Kidney epithelial cell (primary cell): ENCODE measurements around the gene GOLGA6L2. TPM values are rescaled to one million over a fixed set of nuclear protein-coding genes. Genes with fewer than 3 reads are reported as not detected.

Experiments used
- DNase-seq: peaks from one replicate; pipeline ENCODE4 v3.0.0-alpha.2; 2010; ENCODE audit warnings: low read depth
- H3K27me3 ChIP-seq: 2 replicates; pipeline ENCODE4 v1.6.0; 2011; ENCODE audit warnings: low read length; ENCODE audit not compliant: control insufficient read depth, insufficient read depth
- H3K36me3 ChIP-seq: 2 replicates; pipeline ENCODE4 v1.5.1; 2011; ENCODE audit warnings: low read length; ENCODE audit not compliant: control insufficient read depth, insufficient read depth
- H3K4me3 ChIP-seq: 2 replicates; pipeline ENCODE4 v1.5.1; 2011; ENCODE audit warnings: low read depth, mild to moderate bottlenecking, control low read depth, low read length
- total RNA-seq: library from RNA; depleted of rRNA; stranded (reverse); fragments of >200 nt; gene quantifications from 2 replicates; pipeline ENCODE4 v1.2.3, GENCODE V29; 2015
- TF ChIP-seq, protein P1 (sequence below): IDR thresholded peaks from 2 replicates; pipeline ENCODE4 v1.5.1; 2011; ENCODE audit warnings: mild to moderate bottlenecking, moderate library complexity, low read length, control low read depth, inconsistent platforms; ENCODE audit not compliant: insufficient read depth, poor library complexity, severe bottlenecking

GOLGA6L2 gene, protein sequence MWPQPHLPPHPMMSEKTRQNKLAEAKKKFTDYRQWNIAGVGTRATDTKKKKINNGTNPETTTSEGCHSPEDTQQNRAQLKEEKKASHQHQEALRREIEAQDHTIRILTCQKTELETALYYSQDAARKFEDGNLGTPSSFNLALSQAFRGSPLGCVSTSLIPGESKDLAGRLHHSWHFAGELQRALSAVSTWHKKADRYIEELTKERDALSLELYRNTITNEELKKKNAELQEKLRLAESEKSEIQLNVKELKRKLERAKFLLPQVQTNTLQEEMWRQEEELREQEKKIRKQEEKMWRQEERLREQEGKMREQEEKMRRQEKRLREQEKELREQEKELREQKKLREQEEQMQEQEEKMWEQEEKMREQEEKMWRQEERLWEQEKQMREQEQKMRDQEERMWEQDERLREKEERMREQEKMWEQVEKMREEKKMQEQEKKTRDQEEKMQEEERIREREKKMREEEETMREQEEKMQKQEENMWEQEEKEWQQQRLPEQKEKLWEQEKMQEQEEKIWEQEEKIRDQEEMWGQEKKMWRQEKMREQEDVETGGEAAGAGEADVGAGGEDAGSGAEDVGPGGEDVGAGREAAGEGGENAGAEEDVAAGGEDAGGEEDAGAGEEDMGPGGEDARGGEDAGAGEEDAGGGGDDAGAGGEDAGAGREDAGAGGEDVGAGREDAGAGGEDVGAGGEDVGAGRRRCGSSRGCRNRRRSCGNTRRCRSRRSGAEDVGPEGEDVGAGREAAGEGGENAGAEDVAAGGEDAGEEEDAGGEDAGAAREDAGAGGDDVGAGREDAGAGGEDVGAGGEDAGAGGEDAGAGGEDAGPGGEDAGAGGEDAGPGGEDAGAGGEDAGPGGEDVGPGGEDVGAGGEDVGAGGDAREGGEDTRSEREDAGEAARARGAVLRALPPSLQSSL
- total RNA-seq = not detected in 2 replicates

DNA sequence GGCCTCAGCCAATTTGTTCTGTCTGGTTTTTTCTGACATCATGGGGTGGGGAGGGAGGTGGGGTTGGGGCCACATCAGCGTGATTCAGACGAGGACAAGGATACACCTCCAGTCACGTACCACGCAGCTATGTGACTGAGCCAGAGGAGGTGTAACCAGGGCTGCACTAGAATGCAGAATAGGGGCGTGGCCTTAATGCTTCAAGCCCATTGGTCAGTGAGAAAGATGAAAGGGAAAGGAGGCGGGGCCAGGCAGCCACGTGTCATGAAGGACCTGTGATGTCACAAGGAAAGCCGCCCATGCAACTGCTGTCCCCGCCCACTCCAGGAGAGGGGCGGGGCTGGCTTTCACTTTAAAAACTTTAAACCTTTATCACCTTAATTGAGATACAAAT, at the start of gene GOLGA6L2:
Gene GOLGA6L2, minus strand, starts transcription at position 137 of the 394 bp plus-strand sequence. Its CDS starts 62 bp downstream, at position 75.
- no peak for DNase-seq
- TF ChIP-seq, protein P1, sequence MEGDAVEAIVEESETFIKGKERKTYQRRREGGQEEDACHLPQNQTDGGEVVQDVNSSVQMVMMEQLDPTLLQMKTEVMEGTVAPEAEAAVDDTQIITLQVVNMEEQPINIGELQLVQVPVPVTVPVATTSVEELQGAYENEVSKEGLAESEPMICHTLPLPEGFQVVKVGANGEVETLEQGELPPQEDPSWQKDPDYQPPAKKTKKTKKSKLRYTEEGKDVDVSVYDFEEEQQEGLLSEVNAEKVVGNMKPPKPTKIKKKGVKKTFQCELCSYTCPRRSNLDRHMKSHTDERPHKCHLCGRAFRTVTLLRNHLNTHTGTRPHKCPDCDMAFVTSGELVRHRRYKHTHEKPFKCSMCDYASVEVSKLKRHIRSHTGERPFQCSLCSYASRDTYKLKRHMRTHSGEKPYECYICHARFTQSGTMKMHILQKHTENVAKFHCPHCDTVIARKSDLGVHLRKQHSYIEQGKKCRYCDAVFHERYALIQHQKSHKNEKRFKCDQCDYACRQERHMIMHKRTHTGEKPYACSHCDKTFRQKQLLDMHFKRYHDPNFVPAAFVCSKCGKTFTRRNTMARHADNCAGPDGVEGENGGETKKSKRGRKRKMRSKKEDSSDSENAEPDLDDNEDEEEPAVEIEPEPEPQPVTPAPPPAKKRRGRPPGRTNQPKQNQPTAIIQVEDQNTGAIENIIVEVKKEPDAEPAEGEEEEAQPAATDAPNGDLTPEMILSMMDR = no peak
- no peaks in the 10 kb centered on the region for H3K27me3 ChIP-seq
- no peak within 1 kb of the TSS for H3K4me3 ChIP-seq
- no peaks in the 10 kb centered on the region for H3K36me3 ChIP-seq

DNA sequence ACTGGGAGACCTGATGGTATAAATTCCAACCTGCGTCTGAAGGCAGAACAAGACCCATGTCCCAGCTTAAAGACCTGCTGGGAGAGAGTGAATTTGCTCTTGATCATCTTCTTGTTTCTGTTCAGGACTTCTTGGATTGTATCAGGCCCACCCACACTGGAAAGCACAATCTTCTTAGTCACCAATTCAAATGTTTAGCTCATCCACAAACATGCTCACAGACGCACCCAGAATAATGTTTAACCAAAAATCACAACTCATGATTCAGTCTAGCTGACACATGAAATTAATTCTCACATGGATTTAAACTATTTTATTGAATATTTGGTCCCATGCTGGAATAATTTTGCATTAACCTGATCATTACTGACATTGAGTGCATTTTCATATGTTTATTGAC, 37.8 kb upstream of the GOLGA6L2 start:
- TF ChIP-seq, protein P1 = no peak
- H3K27me3 ChIP-seq = no peaks in the 10 kb centered on the region
- DNase-seq = no peak
- no peak overlapping the region for H3K4me3 ChIP-seq
- H3K36me3 ChIP-seq = no peaks in the 10 kb centered on the region

DNA sequence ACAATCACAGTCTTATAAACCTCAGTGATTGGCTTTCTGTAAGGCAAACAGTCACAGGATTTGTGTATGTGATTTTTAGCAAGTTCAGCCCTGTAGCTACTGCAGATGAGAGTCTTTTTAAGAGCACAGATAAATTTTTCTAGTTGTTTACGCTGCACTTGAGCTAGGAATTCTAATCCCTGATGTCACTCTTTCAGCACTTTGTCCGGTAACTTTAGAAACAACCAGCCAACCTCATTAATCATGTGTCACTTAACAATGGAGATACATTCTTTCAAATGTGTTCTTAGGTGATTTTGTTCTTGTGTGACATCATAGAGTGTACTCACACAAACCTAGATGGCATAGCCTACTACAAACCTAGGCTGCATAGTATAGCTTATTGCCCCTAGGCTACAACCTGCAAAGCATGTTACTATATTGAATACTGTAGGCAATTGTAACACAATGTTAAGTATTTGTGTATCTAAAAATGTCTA, 36.8 kb upstream of the GOLGA6L2 start:
- no peak for DNase-seq

DNA sequence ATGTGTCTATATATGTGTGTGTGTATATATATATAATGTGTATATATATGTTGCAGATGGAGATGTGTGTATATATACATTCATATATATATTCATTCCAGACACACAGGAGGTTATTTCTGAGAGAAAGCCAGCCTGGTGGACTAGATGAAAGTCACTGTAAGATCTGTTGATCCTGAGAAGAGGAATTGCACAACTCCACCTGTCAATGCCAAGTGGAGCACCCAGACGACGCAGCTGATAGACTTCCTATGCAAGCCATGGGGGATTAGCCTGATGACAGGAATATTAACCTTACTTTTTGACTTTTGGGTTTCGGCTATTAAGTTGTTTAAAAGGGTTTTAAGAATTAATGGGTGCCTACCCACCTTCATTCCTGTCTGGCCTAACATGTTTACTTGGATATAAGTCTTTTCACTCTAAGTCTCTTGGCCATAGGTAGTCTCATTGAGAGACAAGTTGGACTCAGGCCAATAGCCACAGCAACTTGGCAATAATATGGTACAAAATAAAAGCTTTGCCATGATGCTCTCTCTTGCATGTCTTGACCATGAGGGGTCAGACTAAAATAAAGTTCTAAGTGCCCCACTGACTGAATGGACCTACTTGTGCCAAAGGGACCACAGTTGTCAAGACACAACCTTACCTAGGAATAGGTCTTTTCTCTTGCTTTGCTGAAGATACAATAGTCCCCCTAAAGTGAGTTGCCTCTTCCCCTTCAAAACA, 35.9 kb upstream of the GOLGA6L2 start:
- H3K27me3 ChIP-seq = no peaks in the 10 kb centered on the region
- no peak for DNase-seq
- H3K4me3 ChIP-seq = no peak overlapping the region
- TF ChIP-seq, protein P1 = no peak
- H3K36me3 ChIP-seq = no peaks in the 10 kb centered on the region

More for the DNA sequence above, 36.8 kb upstream of the GOLGA6L2 start:
- Histone ChIP-seq H3K36me3 (no peaks in the 10 kb centered on the region), H3K4me3 (no peak overlapping the region), H3K27me3 (no peaks in the 10 kb centered on the region)
- TF ChIP-seq, protein P1 = no peak

DNA sequence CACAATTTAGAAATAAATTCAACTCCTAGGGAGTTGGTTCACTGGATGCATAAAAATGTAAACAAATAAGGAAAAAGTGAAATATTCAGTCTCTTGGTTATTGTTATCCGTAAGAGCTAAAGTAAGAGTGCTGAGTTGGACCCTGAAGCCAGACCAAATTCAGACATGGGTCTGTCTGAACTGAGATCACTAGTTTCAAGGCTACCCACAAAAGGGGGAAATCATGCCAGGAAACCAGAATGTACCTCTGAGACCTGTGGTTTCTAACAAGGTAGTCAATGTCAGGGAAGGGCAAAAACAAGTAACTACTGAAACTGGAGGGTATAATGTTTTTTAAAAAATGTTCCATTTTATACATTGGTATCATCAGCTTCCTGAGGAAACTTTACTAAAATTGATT, 35.2 kb upstream of the GOLGA6L2 start:
- TF ChIP-seq, protein P1 = no peak
- H3K36me3 ChIP-seq = no peaks in the 10 kb centered on the region
- no peaks in the 10 kb centered on the region for H3K27me3 ChIP-seq
- DNase-seq = no peak
- no peak overlapping the region for H3K4me3 ChIP-seq
